Measurements from ENCODE around the gene SPAG4.

SPAG4 gene

GRCh38 chr20:35600176-35600992 lies 15.2 kb upstream of the SPAG4 start:
- no peak for TF ChIP-seq CTCF (IDR thresholded peaks at IDR 0.05; ENCODE audit: extremely low read depth, missing control alignments)
- DNase-seq (ENCODE audit: low spot score): no peak

GRCh38 chr20:35600993-35601973 lies 14.3 kb upstream of the SPAG4 start:
- peak; percentile 52 for TF ChIP-seq CTCF (IDR thresholded peaks at IDR 0.05; ENCODE audit: extremely low read depth, missing control alignments)
- DNase-seq (ENCODE audit: low spot score): peak; percentile 90

- no peak for TF ChIP-seq CTCF (IDR thresholded peaks at IDR 0.05; ENCODE audit: extremely low read depth, missing control alignments)
- DNase-seq (ENCODE audit: low spot score): no peak
These were observed 13.6 kb upstream of the SPAG4 start for GRCh38 chr20:35601990-35602389.

- TF ChIP-seq CTCF (IDR thresholded peaks at IDR 0.05; ENCODE audit: extremely low read depth, missing control alignments): no peak
- DNase-seq (ENCODE audit: low spot score): no peak
These were observed 12.7 kb upstream of the SPAG4 start for GRCh38 chr20:35602851-35603495.

GRCh38 chr20:35603695-35604448 lies 11.8 kb upstream of the SPAG4 start:
- TF ChIP-seq CTCF (IDR thresholded peaks at IDR 0.05; ENCODE audit: extremely low read depth, missing control alignments): no peak
- DNase-seq (ENCODE audit: low spot score): no peak

GRCh38 chr20:35604449-35604747 lies 11.2 kb upstream of the SPAG4 start:
- DNase-seq (ENCODE audit: low spot score): no peak
- peak; percentile 40 for TF ChIP-seq CTCF (IDR thresholded peaks at IDR 0.05; ENCODE audit: extremely low read depth, missing control alignments)
